Measurements from ENCODE around the gene ZDHHC22.
A peak's percentile ranks its signal among the peaks of the same experiment; 100 is the strongest.

DNA sequence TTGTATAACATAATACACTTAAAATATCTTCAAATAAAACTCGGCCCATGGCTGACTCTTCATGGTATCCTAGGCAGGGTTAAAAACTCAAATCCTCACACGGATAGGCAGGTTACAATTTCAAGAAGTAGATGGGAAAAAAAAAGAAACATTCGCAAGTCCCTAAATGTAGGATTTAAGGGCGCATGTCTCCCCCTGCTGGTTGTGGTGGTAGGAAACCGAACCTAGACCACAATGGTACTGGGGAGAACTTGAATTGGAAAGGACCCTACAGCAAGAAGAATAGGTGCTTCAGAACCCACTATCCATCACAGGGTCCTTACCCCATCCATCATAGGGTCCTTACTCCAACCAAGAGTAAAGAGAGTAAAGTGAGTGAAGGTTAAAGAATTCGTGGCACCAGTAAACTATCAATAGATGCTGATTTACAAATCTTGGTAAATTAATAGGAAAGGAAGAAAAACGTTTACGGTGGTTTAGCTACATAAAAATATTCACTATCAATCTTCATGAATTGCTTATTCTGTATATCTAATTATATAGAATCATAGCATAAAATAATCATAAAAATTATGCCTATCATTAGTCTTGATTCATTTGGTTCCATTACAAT, 46.8 kb downstream of the ZDHHC22 start:
- TF ChIP-seq, protein P1, sequence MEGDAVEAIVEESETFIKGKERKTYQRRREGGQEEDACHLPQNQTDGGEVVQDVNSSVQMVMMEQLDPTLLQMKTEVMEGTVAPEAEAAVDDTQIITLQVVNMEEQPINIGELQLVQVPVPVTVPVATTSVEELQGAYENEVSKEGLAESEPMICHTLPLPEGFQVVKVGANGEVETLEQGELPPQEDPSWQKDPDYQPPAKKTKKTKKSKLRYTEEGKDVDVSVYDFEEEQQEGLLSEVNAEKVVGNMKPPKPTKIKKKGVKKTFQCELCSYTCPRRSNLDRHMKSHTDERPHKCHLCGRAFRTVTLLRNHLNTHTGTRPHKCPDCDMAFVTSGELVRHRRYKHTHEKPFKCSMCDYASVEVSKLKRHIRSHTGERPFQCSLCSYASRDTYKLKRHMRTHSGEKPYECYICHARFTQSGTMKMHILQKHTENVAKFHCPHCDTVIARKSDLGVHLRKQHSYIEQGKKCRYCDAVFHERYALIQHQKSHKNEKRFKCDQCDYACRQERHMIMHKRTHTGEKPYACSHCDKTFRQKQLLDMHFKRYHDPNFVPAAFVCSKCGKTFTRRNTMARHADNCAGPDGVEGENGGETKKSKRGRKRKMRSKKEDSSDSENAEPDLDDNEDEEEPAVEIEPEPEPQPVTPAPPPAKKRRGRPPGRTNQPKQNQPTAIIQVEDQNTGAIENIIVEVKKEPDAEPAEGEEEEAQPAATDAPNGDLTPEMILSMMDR (conservative IDR thresholded peaks at IDR 0.05), result peak; percentile 99
- TF ChIP-seq EZH2 (IDR thresholded peaks at IDR 0.05; ENCODE audit: low read depth), result no peak

Data from PC-9 (cell line).